ENCODE results near the gene CACNA1B.

DNA sequence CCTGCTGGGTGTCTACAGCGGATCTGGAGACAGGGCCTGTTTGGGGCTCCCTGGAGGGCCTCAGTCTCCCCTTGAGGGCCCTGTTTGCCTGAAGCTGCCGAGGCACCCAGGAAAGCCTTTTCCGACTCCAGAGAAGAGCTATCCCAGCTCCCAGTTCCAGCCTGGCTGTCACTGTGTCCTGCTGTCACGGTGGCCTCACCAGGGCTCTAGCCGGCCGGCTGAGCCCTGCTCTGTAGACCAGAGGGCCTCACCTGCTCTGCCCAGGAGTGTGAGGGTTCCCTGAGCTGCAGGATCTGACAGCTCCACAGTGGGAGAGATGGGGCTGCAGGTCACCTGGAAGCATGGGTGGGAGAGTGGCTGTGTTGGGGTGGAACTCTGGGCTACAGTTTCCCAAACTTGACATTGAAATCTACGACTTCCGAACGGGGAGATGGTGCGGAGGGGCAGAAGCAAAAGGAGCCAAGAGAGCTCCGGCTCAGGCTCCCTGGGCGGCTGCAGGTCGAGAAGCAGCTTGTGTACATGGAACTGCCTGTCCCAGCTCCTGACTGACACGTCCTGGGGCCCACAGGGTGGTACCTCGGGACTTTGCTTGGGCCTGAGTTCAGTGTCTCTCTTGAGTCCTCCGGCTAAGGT lies 94.9 kb downstream of the CACNA1B start:
- TF ChIP-seq, protein P1, sequence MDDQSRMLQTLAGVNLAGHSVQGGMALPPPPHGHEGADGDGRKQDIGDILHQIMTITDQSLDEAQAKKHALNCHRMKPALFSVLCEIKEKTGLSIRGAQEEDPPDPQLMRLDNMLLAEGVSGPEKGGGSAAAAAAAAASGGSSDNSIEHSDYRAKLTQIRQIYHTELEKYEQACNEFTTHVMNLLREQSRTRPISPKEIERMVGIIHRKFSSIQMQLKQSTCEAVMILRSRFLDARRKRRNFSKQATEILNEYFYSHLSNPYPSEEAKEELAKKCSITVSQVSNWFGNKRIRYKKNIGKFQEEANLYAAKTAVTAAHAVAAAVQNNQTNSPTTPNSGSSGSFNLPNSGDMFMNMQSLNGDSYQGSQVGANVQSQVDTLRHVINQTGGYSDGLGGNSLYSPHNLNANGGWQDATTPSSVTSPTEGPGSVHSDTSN (IDR thresholded peaks at IDR 0.05) = no peak
- TF ChIP-seq, protein P2, sequence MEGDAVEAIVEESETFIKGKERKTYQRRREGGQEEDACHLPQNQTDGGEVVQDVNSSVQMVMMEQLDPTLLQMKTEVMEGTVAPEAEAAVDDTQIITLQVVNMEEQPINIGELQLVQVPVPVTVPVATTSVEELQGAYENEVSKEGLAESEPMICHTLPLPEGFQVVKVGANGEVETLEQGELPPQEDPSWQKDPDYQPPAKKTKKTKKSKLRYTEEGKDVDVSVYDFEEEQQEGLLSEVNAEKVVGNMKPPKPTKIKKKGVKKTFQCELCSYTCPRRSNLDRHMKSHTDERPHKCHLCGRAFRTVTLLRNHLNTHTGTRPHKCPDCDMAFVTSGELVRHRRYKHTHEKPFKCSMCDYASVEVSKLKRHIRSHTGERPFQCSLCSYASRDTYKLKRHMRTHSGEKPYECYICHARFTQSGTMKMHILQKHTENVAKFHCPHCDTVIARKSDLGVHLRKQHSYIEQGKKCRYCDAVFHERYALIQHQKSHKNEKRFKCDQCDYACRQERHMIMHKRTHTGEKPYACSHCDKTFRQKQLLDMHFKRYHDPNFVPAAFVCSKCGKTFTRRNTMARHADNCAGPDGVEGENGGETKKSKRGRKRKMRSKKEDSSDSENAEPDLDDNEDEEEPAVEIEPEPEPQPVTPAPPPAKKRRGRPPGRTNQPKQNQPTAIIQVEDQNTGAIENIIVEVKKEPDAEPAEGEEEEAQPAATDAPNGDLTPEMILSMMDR (IDR thresholded peaks at IDR 0.05) = no peak
- TF ChIP-seq, protein P3, sequence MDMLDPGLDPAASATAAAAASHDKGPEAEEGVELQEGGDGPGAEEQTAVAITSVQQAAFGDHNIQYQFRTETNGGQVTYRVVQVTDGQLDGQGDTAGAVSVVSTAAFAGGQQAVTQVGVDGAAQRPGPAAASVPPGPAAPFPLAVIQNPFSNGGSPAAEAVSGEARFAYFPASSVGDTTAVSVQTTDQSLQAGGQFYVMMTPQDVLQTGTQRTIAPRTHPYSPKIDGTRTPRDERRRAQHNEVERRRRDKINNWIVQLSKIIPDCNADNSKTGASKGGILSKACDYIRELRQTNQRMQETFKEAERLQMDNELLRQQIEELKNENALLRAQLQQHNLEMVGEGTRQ (IDR thresholded peaks at IDR 0.05; ENCODE audit: borderline replicate concordance, low read depth, low read length) = no peak
- TF ChIP-seq CHD2 (IDR thresholded peaks at IDR 0.05; ENCODE audit: low read length, partially characterized antibody) (no peak), EZH2phosphoT487 (IDR thresholded peaks at IDR 0.05; ENCODE audit: borderline replicate concordance, low read depth) (no peak), SMC3 (IDR thresholded peaks at IDR 0.05; ENCODE audit: low read depth, low read length) (no peak), EP300 (IDR thresholded peaks at IDR 0.05; ENCODE audit: borderline replicate concordance in 1 of 2, low read depth in 1 of 2, low read length in 1 of 2) (no peak)
- TF ChIP-seq, protein P4, sequence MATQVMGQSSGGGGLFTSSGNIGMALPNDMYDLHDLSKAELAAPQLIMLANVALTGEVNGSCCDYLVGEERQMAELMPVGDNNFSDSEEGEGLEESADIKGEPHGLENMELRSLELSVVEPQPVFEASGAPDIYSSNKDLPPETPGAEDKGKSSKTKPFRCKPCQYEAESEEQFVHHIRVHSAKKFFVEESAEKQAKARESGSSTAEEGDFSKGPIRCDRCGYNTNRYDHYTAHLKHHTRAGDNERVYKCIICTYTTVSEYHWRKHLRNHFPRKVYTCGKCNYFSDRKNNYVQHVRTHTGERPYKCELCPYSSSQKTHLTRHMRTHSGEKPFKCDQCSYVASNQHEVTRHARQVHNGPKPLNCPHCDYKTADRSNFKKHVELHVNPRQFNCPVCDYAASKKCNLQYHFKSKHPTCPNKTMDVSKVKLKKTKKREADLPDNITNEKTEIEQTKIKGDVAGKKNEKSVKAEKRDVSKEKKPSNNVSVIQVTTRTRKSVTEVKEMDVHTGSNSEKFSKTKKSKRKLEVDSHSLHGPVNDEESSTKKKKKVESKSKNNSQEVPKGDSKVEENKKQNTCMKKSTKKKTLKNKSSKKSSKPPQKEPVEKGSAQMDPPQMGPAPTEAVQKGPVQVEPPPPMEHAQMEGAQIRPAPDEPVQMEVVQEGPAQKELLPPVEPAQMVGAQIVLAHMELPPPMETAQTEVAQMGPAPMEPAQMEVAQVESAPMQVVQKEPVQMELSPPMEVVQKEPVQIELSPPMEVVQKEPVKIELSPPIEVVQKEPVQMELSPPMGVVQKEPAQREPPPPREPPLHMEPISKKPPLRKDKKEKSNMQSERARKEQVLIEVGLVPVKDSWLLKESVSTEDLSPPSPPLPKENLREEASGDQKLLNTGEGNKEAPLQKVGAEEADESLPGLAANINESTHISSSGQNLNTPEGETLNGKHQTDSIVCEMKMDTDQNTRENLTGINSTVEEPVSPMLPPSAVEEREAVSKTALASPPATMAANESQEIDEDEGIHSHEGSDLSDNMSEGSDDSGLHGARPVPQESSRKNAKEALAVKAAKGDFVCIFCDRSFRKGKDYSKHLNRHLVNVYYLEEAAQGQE (IDR thresholded peaks at IDR 0.05; ENCODE audit: low read depth, low read length) = no peak

All from SK-N-SH (cell line).